Hepatocyte (in vitro differentiated cells): ENCODE measurements around the gene C1QL4. TPM values are rescaled to one million over a fixed set of nuclear protein-coding genes. Genes with fewer than 3 reads are reported as not detected.

Source experiments
- DNase-seq: peaks from one replicate; pipeline ENCODE4 v3.0.0-alpha.2; 2016; ENCODE audit warnings: low spot score
- H2AFZ ChIP-seq: fragments of 200-600 bp; sonication (generic); 2 replicates; pipeline ENCODE4 v1.6.0; 2016; ENCODE audit warnings: antibody characterized with exemption, mild to moderate bottlenecking
- H3K27ac ChIP-seq: fragments of 200-600 bp; sonication (generic); 2 replicates; pipeline ENCODE4 v1.5.1; 2016; ENCODE audit warnings: mild to moderate bottlenecking
- H3K27me3 ChIP-seq: fragments of 200-600 bp; sonication (generic); 2 replicates; pipeline ENCODE4 v1.6.1; 2016
- H3K36me3 ChIP-seq: fragments of 200-600 bp; sonication (generic); replicated peaks from 2 replicates; pipeline ENCODE4 v1.5.1; 2016; ENCODE audit warnings: low read depth; ENCODE audit not compliant: insufficient read depth
- H3K4me1 ChIP-seq: fragments of 200-600 bp; sonication (generic); 2 replicates; pipeline ENCODE4 v1.5.1; 2016; ENCODE audit warnings: mild to moderate bottlenecking, moderate library complexity; ENCODE audit not compliant: insufficient read depth
- H3K4me2 ChIP-seq: fragments of 200-600 bp; sonication (generic); 2 replicates; pipeline ENCODE4 v1.6.0; 2016
- H3K4me3 ChIP-seq: fragments of 200-600 bp; sonication (generic); 2 replicates; pipeline ENCODE4 v1.5.1; 2016; ENCODE audit warnings: mild to moderate bottlenecking
- H3K79me2 ChIP-seq: fragments of 200-600 bp; sonication (generic); 2 replicates; pipeline ENCODE4 v1.6.0; 2017; ENCODE audit warnings: mild to moderate bottlenecking
- H3K9me2 ChIP-seq: fragments of 200-600 bp; sonication (generic); replicated peaks from 2 replicates; pipeline ENCODE4 v1.6.0; 2017; ENCODE audit warnings: mild to moderate bottlenecking; ENCODE audit not compliant: insufficient read depth
- H3K9me3 ChIP-seq: fragments of 200-600 bp; sonication (generic); 2 replicates; pipeline ENCODE4 v1.5.1; 2016; ENCODE audit warnings: low read depth, mild to moderate bottlenecking
- H4K20me1 ChIP-seq: fragments of 200-600 bp; sonication (generic); 2 replicates; pipeline ENCODE4 v1.6.0; 2016; ENCODE audit warnings: mild to moderate bottlenecking; ENCODE audit not compliant: insufficient read depth, poor library complexity, severe bottlenecking
- CTCF ChIP-seq: fragments of 200-600 bp; sonication (generic); IDR thresholded peaks from 2 replicates; pipeline ENCODE4 v1.5.1; 2016; ENCODE audit warnings: antibody characterized with exemption, mild to moderate bottlenecking; ENCODE audit not compliant: poor library complexity
- EZH2 ChIP-seq: fragments of 200-600 bp; sonication (generic); IDR thresholded peaks from 2 replicates; pipeline ENCODE4 v1.6.1; 2016; ENCODE audit warnings: antibody characterized with exemption, mild to moderate bottlenecking, borderline replicate concordance
- EZH2phosphoT487 ChIP-seq: fragments of 200-600 bp; sonication (generic); IDR thresholded peaks from one replicate; pipeline ENCODE4 v1.6.1; 2018; ENCODE audit warnings: antibody characterized with exemption, mild to moderate bottlenecking, low read depth, moderate library complexity; ENCODE audit not compliant: unreplicated experiment, severe bottlenecking
- WGBS: methylation state at CpG from one replicate; pipeline ENCODE4 v1.1.6; 2016; ENCODE audit warnings: low lambda C conversion rate; ENCODE audit errors: missing lambda C conversion rate; 5-methylcytosine and 5-hydroxymethylcytosine counted together
- polyA plus RNA-seq: library from polyadenylated mRNA; unstranded; fragments of >200 nt; fragmentation: Nextera tagmentation; extraction: Ambion mirVana; gene quantifications from 2 replicates; pipeline ENCODE4 v1.2.1, GENCODE V29; 2016
- total RNA-seq: library from RNA; depleted of rRNA; stranded (reverse); fragments of >200 nt; gene quantifications from 2 replicates; pipeline ENCODE4 v1.2.3, GENCODE V29; 2014

Gene C1QL4
- total and polyA plus RNA-seq, 2 experiments from 2014 or later = not detected

DNA sequence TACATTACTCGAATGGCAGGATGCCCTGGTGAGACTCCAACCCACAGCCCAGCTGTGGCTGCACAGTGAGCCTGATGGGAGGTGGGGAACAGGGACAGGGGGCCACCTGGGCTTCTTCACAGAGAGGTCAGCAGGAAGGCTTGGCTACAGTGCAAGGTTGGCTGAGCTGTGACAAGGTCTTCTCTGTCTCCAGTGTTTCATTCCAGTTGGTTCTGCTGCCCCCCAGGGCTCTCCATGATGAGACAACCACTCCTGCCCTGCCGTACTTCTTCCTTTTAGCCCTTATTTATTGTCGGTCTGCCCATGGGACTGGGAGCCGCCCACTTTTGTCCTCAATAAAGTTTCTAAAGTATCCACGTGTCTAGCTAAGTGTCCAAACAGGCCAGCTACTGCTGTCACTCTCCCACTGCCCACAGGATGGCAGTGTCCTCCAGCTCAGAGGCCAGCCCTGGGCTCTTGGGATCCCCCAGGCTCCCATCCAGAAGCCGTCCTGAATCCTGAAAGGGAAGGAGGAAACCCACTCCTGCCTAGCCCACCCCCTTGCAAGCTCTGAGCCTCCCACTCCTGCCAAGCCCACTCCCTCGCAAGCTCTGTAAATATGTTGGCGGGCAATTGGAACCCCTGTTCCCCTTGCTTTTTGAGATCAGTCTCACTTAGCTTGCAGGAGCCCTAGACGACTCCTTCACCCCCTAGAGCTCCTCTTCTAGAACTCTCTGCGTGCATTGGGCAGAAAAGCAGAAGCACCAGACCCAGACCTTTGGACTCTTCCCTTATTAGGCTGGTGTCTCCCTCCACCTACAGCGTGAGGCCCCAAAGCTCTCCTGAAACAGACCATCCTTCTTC lies 5.4 kb downstream of the C1QL4 start:
- Histone ChIP-seq H3K79me2 (no peaks in the 10 kb centered on the region), H3K4me3 (no peak overlapping the region), H3K4me1 (peaks cover 11% of the 10 kb centered on the region), H3K27ac (no peak overlapping the region), H4K20me1 (no peaks in the 10 kb centered on the region), H3K9me3 (no peaks in the 10 kb centered on the region), H3K27me3 (peaks cover 23% of the 10 kb centered on the region), H3K4me2 (peak overlapping the region; percentile 43), H3K9me2 (no peaks in the 10 kb centered on the region), H3K36me3 (no peaks in the 10 kb centered on the region), H2AFZ (no peak overlapping the region)
- 49% methylated on average over 11 of the region's 11 CpGs for WGBS
- DNase-seq = peak; percentile 88
- TF ChIP-seq EZH2 = no peak
- peak; percentile 86 for TF ChIP-seq CTCF
- TF ChIP-seq EZH2phosphoT487 = no peak

GRCh38 chr12:49330631-49331379 lies 6.2 kb downstream of the C1QL4 start:
- H3K9me3 ChIP-seq = no peaks in the 10 kb centered on the region
- H3K4me3 ChIP-seq = no peak overlapping the region
- H3K4me2 ChIP-seq = no peak overlapping the region
- H4K20me1 ChIP-seq = no peaks in the 10 kb centered on the region
- WGBS = 89% methylated on average over 14 of the region's 14 CpGs
- no peak for TF ChIP-seq CTCF
- no peak for TF ChIP-seq EZH2
- no peak for TF ChIP-seq EZH2phosphoT487
- H3K36me3 ChIP-seq = no peaks in the 10 kb centered on the region
- DNase-seq = peak; percentile 4
- H3K27ac ChIP-seq = no peak overlapping the region
- peaks cover 11% of the 10 kb centered on the region for H3K4me1 ChIP-seq
- H3K79me2 ChIP-seq = no peaks in the 10 kb centered on the region
- H2AFZ ChIP-seq = no peak overlapping the region
- H3K9me2 ChIP-seq = no peaks in the 10 kb centered on the region
- H3K27me3 ChIP-seq = peaks cover 15% of the 10 kb centered on the region

DNA sequence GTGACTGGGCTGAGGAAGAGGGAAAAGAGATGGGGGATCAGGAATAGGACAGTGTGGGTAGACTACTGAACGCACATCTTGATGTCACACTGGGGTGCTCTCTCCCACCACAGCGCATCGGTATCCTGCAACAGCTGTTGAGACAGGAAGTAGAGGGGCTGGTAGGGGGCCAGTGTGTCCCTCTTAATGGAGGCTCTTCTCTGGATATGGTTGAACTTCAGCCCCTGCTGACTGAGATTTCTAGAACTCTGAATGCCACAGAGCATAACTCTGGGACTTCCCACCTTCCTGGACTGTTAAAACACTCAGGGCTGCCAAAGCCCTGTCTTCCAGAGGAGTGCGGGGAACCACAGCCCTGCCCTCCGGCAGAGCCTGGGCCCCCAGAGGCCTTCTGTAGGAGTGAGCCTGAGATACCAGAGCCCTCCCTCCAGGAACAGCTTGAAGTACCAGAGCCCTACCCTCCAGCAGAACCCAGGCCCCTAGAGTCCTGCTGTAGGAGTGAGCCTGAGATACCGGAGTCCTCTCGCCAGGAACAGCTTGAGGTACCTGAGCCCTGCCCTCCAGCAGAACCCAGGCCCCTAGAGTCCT lies 6.9 kb downstream of the C1QL4 start:
- DNase-seq = no peak
- WGBS = 97% methylated on average over 7 of the region's 7 CpGs
- TF ChIP-seq EZH2 (no peak), CTCF (no peak), EZH2phosphoT487 (no peak)

More for the DNA sequence above, 6.9 kb downstream of the C1QL4 start:
- Histone ChIP-seq H3K9me2 (no peaks in the 10 kb centered on the region), H4K20me1 (no peaks in the 10 kb centered on the region), H2AFZ (no peak overlapping the region), H3K4me3 (no peak overlapping the region), H3K27me3 (peaks cover 8% of the 10 kb centered on the region), H3K4me2 (no peak overlapping the region), H3K9me3 (no peaks in the 10 kb centered on the region), H3K79me2 (no peaks in the 10 kb centered on the region), H3K4me1 (peaks cover 11% of the 10 kb centered on the region), H3K27ac (no peak overlapping the region), H3K36me3 (no peaks in the 10 kb centered on the region)
